Esophagus (tissue), 2 donors: ENCODE measurements around the gene THNSL1. TPM values are rescaled to one million over a fixed set of nuclear protein-coding genes. Genes with fewer than 3 reads are reported as not detected.

Experiments
- H3K27ac ChIP-seq, 2 donors: one replicate each; pipeline ENCODE4 v1.5.1; 2013; ENCODE audit warnings: low read depth in 2 of 2, mild to moderate bottlenecking in 2 of 2, inconsistent platforms in 1 of 2, low read length in 1 of 2, moderate library complexity in 1 of 2
- H3K27me3 ChIP-seq, 2 donors: one replicate each; pipeline ENCODE4 v1.6.1; 2013; ENCODE audit warnings: low read length in 2 of 2, control low read depth in 1 of 2, mild to moderate bottlenecking in 1 of 2; ENCODE audit not compliant: insufficient read depth in 2 of 2, control insufficient read depth in 1 of 2
- H3K36me3 ChIP-seq, 2 donors: one replicate each; pipeline ENCODE4 v1.6.1; 2013; ENCODE audit warnings: low read length in 1 of 2; ENCODE audit not compliant: control insufficient read depth in 2 of 2, insufficient read depth in 2 of 2
- H3K4me1 ChIP-seq, 2 donors: one replicate each; pipeline ENCODE4 v1.6.1; 2013; ENCODE audit warnings: low read length in 1 of 2; ENCODE audit not compliant: control insufficient read depth in 2 of 2, insufficient read depth in 2 of 2
- H3K4me3 ChIP-seq, 2 donors: one replicate each; pipeline ENCODE4 v1.5.1; 2013; ENCODE audit warnings: low read length in 2 of 2, mild to moderate bottlenecking in 2 of 2, low read depth in 1 of 2, moderate library complexity in 1 of 2
- H3K9me3 ChIP-seq, 2 donors: one replicate each; pipeline ENCODE4 v1.6.1; 2013; ENCODE audit warnings: mild to moderate bottlenecking in 2 of 2, low read depth in 1 of 2, low read length in 1 of 2, moderate library complexity in 1 of 2; ENCODE audit not compliant: control insufficient read depth in 2 of 2, insufficient read depth in 1 of 2
- WGBS, 2 donors: extraction: QIAGEN DNeasy Blood & Tissue Kit; methylation state at CpG; one replicate each; pipeline ENCODE4 v1.1.7; 2013; 5-methylcytosine and 5-hydroxymethylcytosine counted together
- polyA plus RNA-seq, 2 donors: library from polyadenylated mRNA; stranded (reverse); fragments of 200-250 nt; gene quantifications; one replicate each; pipeline ENCODE4 v1.2.3, GENCODE V29; 2013
- donor health status: healthy with polysubstance abuse.
- donor health status: Bipolar disorder and iron deficiency.

Gene THNSL1
- polyA plus RNA-seq, 2 donors: 0.86 to 0.96 TPM

- Histone ChIP-seq H3K9me3 (peaks cover 0 to 6% of the 10 kb centered on the region in 2 donors), H3K27me3 (no peaks in the 10 kb centered on the region), H3K27ac (no peak overlapping the region), H3K4me1 (no peaks in the 10 kb centered on the region), H3K4me3 (no peak overlapping the region), H3K36me3 (no peaks in the 10 kb centered on the region)
- WGBS, 2 donors: 74 to 88% methylated on average over 5 of the region's 5 CpGs
Observed at GRCh38 chr10:25048450-25048849, 32.0 kb downstream of the THNSL1 start.

GRCh38 chr10:25049966-25050365 is 33.6 kb downstream of the THNSL1 start:
- WGBS, 2 donors: 97 to 98% methylated on average over 2 of the region's 2 CpGs
- Histone ChIP-seq H3K36me3 (no peaks in the 10 kb centered on the region), H3K4me1 (no peaks in the 10 kb centered on the region), H3K9me3 (peaks cover 0 to 6% of the 10 kb centered on the region in 2 donors), H3K4me3 (no peak overlapping the region), H3K27ac (no peak overlapping the region), H3K27me3 (no peaks in the 10 kb centered on the region)

- Histone ChIP-seq H3K27ac (no peak overlapping the region), H3K9me3 (peaks cover 0 to 6% of the 10 kb centered on the region in 2 donors), H3K4me3 (no peak overlapping the region), H3K27me3 (no peaks in the 10 kb centered on the region), H3K36me3 (no peaks in the 10 kb centered on the region), H3K4me1 (no peaks in the 10 kb centered on the region)
- 89 to 90% methylated on average over 9 of the region's 9 CpGs for WGBS, 2 donors
Observed at GRCh38 chr10:25050402-25050801, 34.0 kb downstream of the THNSL1 start.

GRCh38 chr10:25052012-25052411 is 35.6 kb downstream of the THNSL1 start:
- no peak overlapping the region for H3K4me3 ChIP-seq

GRCh38 chr10:25056726-25057125 is 40.3 kb downstream of the THNSL1 start:
- WGBS, 2 donors: 74 to 81% methylated on average over 3 of the region's 3 CpGs
- no peaks in the 10 kb centered on the region for H3K36me3 ChIP-seq
- H3K4me1 ChIP-seq: peaks cover 4% of the 10 kb centered on the region in 2 donors
- H3K9me3 ChIP-seq: no peaks in the 10 kb centered on the region
- H3K4me3 ChIP-seq: no peak overlapping the region
- no peaks in the 10 kb centered on the region for H3K27me3 ChIP-seq
- H3K27ac ChIP-seq: no peak overlapping the region

More at GRCh38 chr10:25052012-25052411, 35.6 kb downstream of the THNSL1 start:
- peaks cover 0 to 6% of the 10 kb centered on the region in 2 donors for H3K9me3 ChIP-seq
- 73 to 91% methylated on average over 1 of the region's 1 CpG for WGBS, 2 donors
- no peak overlapping the region for H3K27ac ChIP-seq
- H3K36me3 ChIP-seq: no peaks in the 10 kb centered on the region
- no peaks in the 10 kb centered on the region for H3K27me3 ChIP-seq
- H3K4me1 ChIP-seq: no peaks in the 10 kb centered on the region

GRCh38 chr10:25057886-25058285 is 41.5 kb downstream of the THNSL1 start:
- no peak overlapping the region for H3K27ac ChIP-seq
- 68 to 75% methylated on average over 4 of the region's 4 CpGs for WGBS, 2 donors

GRCh38 chr10:25059990-25060389 is 43.6 kb downstream of the THNSL1 start:
- 25 to 31% methylated on average over 7 of the region's 7 CpGs for WGBS, 2 donors
- Histone ChIP-seq H3K9me3 (no peaks in the 10 kb centered on the region), H3K36me3 (no peaks in the 10 kb centered on the region), H3K27me3 (no peaks in the 10 kb centered on the region), H3K4me1 (peaks cover 4 to 7% of the 10 kb centered on the region in 2 donors), H3K27ac (no peak overlapping the region), H3K4me3 (no peak overlapping the region)

More at GRCh38 chr10:25057886-25058285, 41.5 kb downstream of the THNSL1 start:
- Histone ChIP-seq H3K4me3 (no peak overlapping the region), H3K36me3 (no peaks in the 10 kb centered on the region), H3K27me3 (no peaks in the 10 kb centered on the region), H3K4me1 (peaks cover 4 to 7% of the 10 kb centered on the region in 2 donors), H3K9me3 (no peaks in the 10 kb centered on the region)

GRCh38 chr10:25061125-25061524 is 44.7 kb downstream of the THNSL1 start:
- Histone ChIP-seq H3K4me3 (no peak overlapping the region), H3K36me3 (no peaks in the 10 kb centered on the region), H3K27ac (peak overlapping the region in 1 of 2 donors; percentile 47), H3K27me3 (no peaks in the 10 kb centered on the region), H3K4me1 (peaks cover 4 to 7% of the 10 kb centered on the region in 2 donors), H3K9me3 (no peaks in the 10 kb centered on the region)
- 95 to 96% methylated on average over 7 of the region's 7 CpGs for WGBS, 2 donors

GRCh38 chr10:25061711-25062449 is 45.5 kb downstream of the THNSL1 start:
- WGBS, 2 donors: 47 to 55% methylated on average over 11 of the region's 11 CpGs
- Histone ChIP-seq H3K36me3 (no peaks in the 10 kb centered on the region), H3K4me1 (peaks cover 4 to 7% of the 10 kb centered on the region in 2 donors), H3K4me3 (no peak overlapping the region), H3K9me3 (no peaks in the 10 kb centered on the region), H3K27ac (peak overlapping the region; percentile 85 to 97), H3K27me3 (no peaks in the 10 kb centered on the region)

- no peaks in the 10 kb centered on the region for H3K27me3 ChIP-seq
- H3K36me3 ChIP-seq: no peaks in the 10 kb centered on the region
- no peak overlapping the region for H3K27ac ChIP-seq
- no peak overlapping the region for H3K4me3 ChIP-seq
- no peaks in the 10 kb centered on the region for H3K9me3 ChIP-seq
- WGBS, 2 donors: 91 to 98% methylated on average over 1 of the region's 1 CpG
- peaks cover 4 to 7% of the 10 kb centered on the region in 2 donors for H3K4me1 ChIP-seq
Observed at GRCh38 chr10:25063157-25063556, 46.7 kb downstream of the THNSL1 start.
